Stimulated activated CD4-positive, alpha-beta T cell treated with anti-CD3 and anti-CD28 coated beads, Interleukin-1b, Interleukin-23, amount 100 ng/mL, for 48 hours (primary cell): ENCODE data around the gene PRR33.

Experiments used
- DNase-seq: peaks from one replicate; pipeline ENCODE4 v3.0.0-alpha.2; 2020

PRR33 gene

DNA sequence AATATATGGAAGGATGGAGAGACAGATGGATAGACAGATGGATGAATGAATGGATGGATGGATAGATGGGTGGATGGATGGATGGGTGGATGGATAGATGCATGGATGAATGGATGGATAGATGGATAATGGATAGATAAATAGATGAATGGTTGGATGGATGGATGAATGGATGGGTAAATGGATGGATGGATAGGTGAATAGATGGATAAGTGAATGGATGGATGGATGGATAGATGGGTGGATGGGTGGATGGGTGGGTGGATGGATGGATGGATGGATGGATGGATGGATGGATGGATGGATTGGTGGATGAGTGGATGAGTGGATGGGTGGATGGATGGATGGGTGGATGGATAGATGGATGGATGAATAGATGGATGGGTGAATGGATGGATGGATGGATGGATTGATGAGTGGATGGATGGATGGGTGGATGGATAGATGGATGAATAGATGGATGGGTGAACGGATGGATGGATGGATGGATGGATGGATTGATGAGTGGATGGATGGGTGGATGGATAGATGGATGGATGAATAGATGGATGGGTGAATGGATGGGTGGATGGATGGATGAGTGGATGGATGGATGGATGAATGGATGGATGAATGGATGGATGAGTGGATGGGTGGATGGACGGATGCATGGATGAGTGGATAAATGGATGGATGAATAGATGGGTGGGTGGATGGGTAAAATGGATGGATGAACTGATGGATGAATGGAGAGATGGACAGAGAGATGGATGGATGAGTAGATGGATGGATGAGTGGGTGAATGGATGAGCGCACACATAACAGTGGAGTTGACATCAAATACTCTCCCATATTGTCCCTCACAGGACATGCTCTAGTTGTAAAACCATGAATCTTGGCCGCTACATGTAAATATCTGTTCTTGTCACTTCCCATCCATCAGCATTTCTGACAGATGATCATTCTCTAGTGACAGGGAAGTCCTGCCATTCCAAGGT lies 30.0 kb downstream of the PRR33 start:
- DNase-seq: no peak

DNA sequence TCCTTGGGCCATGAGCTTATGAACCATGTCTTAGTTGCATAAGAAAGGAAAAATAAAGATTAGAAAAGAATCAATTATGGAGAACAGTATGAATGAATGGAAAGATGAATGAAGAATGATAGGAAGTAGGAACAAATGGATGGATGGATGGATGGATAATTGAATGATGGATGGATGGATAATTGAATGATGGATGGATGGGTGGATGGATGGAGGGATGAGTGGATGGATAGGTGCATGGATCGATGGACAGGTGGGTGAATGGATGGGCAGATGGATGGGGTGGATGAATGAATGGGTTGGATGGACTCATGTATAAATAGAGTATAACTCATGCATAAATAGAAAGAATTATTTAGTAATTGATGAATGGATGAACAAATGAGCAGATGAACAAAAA lies 31.6 kb downstream of the PRR33 start:
- DNase-seq: no peak

DNA sequence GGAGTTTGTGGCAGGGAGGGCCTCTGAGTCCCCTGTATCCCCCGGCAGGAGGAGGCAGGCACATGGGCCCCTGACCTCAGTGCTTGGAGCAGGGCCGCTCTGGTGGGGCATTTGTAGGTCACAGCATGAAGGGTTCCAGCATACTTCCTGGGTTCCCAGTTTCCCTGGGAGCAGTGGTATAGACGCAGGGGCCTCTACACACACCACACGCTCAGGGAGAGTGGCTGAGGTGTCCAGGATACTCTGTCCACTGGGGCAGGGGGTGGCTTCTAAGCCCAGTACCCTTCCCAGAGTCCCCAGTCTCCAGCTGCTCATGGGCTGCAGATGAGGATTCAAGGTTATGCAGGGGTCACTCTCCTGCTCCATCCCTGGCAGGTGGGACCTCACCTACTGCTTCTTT lies 32.7 kb downstream of the PRR33 start:
- no peak for DNase-seq

DNA sequence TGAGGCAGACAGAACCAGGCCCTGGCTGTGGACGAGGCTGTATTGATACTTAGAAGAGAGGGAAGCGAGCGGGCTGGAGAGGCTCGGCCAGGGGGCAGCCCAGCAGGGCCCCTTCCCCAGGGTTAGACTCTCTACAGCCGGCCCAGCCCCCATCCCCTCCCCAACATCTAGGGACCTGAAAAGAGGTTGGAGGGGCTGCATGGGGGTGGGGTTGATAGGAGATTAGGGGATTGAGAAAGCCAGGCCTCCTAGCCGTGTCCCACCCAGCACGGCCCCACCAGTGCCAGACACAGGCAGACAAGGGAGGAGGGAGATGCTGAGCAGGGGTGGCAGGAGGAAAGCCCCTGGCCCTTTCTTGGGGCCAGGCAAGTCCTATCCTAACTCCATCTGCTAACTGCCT lies 33.1 kb downstream of the PRR33 start:
- DNase-seq: no peak

DNA sequence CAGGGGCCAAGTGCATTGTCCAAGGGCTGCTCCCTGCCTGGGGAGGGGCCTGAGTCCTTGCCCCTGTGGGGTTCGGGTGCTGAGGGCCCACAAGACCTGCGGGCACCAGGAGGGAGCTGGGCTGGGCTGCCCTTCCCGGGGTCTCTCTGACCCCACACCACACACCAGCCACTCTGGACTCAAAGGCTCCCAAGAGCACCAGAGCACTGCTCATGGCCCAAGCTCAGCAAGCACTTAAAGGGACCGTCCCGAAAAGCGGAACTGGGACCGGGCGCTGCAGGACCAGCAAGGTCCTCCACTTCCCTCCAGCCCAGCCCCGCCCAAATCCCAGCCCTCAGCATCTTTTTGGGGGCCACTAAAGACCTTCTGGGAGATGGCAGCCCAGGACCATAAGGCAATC lies 33.5 kb downstream of the PRR33 start:
- no peak for DNase-seq

DNA sequence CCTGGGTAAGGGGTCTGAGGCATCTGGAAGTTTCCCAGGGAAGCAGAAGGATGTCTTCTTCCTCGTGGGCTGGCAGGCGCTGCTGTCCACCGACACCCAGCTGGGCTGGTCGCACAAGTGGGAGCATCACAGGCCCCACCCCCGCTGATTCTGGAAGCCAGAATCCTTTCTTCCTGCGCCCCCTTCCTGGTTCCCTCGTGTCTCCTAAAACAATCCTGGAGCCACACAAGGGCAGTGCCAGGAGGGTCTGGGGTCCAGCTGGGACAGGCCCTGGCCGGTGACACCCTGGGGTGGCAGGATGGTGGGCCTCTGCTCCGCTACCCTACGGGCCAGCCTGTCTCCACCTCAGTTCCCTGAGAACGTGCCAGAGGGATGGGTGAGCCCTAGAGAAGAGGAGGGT lies 34.6 kb downstream of the PRR33 start:
- DNase-seq: no peak

DNA sequence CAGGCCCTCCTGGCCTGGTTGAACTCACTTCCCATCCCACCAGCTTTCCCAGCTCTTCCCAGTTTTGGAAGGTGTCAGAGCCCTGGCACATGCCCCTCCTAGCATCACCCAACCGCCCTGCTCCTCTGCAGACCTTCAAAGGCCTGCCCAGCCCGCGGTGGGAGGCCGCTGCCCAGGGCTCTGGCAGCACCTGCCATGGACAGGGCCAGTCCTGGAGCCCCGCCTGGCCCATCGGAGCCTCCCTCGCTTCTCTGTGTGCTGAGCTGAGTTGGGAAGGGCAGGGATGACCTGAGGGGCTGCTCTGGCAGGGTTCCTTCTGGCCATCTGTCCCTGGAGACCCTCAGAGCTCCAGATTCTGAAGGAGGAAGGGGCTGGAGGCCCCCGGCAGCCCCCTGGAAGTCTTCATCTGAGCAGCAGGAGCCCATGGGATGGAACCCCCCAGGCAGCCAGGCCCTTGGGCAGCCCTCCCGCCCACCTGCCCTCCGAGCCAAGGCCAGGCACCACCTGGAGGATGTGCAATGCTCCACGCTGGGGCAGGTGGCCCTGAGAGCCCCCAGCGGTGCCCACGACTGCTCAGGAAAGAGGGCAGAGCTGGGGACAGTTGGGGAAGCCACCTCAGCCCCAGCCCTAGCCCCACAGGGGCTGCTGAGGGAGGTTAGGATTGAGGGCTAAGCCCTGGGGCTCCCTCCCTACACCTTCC lies 35.2 kb downstream of the PRR33 start:
- DNase-seq: no peak

DNA sequence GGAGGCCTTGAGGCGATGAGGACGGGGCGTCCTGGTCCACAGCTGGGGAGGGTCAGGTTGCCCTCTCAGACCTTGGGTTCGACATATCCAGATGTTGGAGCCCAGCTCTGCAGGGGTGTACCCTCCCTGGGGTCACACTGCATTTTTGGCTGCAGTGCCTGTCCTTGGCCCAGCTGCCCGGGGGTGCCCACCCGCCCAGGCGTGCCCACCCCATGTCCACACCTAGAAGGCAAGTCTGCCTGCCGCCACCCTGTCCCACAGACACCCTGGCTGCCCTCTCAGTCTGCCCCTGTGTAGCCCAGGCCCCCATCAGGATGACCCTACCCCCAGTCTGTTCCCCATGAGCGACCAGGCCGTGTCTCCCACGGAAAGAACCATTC lies 35.8 kb downstream of the PRR33 start:
- DNase-seq: no peak

DNA sequence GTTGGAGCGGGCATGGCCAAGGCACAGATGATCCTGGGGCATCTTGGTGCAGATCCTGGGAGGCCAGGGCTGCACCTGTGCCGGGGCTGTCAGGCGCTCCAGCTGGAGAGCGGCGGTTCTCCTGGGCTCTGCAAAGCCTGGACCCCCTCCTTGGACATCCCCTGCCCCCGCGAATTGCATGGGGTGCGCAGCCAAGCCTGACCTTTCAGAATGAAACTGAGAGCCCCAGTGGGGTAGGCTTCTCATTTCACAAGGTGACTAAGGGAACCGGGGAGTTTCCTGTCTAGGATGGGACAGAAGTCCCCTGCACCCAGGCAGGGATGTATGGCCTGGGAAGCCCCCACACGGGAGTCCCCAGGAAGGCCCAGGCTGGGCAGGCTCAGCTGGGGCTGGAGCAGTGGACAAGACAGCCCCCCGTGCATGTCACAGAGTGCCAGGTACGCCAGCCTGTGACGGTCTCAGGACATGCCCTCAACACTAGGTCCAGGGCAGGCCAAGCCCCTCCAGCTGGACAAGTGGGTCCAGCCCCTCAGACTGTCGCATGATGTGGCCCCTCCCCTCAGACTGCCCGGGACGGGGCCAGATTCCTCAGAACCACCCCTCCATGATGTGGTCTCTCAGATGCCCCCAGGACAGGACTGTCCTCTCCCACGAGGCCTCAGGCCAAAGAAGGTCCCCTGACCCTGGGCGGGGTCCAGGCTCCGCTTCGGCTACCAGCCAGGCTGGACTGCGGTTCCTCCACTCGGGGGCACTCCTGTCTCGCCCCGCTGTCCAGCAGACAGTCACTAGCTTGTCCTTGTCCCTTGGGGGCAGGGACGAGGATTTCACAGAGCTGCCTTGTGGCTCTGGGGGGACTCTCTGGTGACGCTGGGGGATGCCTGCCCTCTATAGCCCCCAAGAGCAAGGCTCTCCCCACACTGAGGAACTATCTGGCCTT lies 36.5 kb downstream of the PRR33 start:
- peak; percentile 62 for DNase-seq

DNA sequence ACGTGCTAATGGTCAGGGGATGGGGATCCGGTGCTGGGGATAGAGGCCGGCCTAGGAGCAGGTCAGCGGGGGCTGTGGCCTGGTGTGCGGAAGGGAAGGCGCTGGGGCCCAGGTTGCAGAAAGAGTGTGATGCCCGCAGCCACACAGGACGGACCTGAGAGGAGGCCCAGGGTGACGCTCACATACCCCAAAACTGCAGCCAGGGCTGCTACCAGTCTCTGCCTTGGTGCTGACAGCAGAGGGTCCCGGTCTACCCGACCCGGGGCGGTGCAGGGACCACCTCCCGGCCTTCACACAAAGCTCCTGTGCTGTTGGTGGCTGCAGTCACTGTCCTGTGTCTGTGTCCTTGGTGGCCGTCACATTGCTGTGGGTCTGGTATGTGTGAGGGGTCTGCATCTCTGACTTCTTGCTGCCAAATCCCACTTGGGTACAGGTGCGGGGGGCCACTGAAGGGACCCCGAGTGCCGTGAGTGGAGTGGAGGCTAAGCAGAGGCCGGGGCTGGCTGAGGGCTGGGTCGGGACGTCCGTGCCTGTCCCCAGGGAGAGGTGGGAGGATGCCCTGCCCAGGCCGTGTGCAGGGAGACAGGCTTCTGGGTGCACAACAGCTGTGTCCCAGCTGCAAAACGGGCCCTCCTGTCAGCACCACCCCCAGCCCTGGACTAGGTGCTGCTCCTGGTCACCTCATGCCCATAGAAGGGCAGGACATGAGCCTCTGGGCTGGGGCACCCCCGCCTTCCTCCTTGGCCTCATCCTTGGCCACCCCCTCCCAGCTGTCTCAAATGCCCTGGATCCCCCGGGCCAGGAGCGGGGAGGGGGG lies 37.4 kb downstream of the PRR33 start:
- no peak for DNase-seq

DNA sequence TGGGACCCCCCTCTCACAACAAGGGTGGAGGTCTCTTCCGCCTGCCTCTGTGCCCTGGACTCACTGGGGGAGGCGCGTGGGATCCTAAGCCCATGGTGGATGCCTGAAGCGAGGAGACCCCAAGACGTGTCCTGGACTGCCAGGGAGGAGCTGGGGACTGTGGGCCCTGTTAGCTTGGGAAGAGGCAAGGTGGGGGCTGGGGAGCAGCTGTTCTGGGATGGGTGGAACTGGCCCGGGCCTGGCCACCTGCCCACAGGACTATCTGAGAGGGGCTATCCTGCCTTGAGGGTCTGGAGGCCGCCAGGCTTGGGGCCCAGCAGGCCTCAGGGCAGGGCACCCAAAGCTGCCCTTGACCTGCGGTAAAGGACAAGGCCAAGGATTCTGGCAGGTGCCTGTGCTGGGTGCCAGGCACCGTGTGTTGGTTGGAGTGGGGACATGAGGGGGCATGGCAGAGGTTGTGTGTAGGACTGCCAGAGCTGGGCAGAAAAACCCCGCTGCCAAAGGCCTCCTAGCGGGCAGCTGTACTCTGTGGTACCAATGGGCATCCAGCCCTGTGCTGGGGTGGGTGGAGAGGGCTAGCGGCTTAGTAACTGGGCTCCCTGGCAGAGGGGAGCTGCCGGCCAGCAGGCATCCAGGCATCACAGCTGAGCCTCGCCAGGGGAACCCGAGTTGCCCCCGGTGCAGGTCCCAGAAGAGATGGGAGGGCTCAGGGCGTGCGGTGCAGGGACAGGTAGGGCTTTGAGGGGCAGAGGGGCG lies 38.1 kb downstream of the PRR33 start:
- DNase-seq: no peak

DNA sequence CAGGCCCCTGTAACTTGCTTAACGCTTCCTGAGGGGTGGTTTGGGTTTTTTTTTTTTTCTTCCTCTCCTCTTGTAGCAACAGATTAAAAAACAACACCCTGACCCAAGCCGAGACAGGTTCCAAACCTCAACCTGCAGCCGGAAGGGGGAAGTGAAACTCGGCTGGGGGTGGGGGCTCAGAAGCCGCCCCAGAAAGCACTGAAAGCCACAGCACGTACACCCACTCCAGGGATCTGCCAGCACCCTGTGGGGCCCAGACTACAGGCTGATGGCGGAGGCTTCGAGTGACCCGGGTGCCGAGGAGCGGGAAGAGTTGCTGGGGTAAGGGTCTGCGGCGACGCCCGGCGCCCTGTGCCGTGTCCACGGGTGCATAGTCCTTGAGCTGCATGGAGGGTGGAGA lies 38.8 kb downstream of the PRR33 start, which contains the start of gene LSP1:
Gene LSP1 (plus strand): TSS at position 208 of the 400 bp plus-strand sequence. CDS start 61 bp downstream, at position 269.
- DNase-seq: peak; percentile 81

DNA sequence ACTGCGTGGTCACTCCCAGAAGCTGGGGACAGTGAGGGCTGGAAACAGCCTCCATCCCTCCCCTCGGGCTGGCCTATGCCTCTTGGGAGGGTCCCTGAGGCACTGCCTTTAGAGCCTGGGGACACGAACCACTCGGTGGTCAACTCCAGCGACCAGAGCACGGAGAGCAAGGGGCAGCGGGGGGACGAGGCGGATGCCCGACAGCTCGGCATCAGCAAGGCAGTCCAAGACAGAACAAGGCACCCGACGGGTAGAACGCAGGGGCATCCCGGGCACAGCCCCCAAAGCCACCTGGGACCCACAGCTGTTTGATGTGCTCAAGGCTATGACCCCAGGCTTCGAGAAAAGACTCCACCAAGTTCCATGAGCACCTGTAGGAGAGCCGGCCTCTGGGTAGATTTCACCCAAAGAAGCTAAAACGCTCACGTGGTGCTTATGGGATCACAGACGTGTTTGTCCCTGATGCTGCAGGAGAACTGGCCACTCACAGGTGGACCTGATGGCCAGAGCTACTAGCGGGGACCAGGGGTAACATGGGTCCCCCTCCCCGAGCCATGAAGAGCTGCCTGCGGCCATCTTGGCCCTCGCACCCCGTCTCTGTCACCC lies 39.3 kb downstream of the PRR33 start:
- DNase-seq: no peak

DNA sequence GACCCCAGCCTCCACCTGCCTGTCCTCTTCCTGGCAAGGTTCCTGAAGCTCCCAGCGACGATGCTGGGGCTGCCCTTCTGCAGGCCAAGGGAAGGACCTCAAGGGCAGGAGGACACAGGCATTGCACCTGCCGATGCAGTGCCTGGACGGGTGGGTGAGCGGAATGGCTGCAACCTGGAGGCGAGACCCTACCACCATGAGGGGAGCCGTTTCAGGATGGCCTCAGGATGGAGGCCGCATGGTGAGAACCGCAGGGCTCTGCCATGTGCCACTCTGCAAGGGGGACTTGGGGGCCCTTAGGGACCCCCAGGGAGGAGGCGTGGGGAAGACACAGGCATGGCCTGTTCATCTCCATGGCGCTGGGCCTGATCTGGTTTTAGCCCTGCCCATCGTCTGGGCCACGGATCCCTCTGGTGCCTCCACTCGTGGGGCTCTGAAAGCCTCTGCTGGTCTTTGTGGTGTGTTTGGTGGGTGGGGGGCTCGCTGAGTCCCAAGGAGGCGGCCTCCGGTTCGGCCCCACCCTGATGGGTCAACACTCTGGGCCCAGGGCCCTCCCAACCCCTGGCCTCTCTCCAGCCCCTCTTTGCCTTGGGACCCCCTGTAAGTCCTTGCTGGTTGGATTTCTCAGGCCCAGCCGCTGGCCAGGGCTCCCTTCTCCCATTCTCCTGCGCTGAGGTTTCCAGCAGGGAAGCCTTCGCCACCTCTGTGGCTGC lies 40.1 kb downstream of the PRR33 start:
- DNase-seq: no peak

DNA sequence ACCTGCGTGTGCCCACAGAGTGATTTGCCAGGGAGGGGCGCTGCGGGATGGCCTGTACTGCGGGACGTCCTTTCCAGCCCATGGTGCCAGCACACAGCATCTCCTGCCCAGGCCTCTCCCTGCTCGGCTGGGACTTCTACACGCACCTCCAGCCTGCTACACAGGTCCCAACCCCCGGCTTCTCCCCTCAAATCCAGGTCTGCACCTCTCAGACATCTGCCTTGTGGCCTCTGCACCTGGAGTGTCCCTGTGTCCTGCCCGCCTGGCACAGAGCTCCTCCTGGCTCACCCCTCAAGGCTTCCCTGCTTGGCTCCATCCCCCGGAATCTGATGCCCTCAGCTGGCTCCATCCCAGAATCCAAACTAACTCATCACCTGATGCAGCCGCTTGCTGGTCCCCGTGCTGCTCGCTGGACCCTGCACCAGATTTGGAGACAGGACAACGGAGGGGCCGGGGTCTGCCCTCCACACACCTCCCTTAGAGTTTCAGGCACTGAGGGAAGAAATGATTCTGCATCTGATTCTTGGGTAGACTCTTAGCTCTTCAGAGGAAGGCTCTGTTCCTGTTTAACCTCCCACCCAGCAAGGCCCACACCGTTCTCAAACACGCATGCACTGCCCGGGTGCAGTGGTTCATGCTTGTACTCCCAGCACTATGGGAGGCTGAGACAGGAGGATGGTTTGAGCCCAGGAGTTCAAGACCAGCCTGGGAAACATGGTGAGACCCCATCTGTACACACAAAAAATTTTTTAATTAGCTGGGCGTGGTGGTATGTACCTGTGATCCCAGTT lies 42.9 kb downstream of the PRR33 start:
- DNase-seq: no peak

DNA sequence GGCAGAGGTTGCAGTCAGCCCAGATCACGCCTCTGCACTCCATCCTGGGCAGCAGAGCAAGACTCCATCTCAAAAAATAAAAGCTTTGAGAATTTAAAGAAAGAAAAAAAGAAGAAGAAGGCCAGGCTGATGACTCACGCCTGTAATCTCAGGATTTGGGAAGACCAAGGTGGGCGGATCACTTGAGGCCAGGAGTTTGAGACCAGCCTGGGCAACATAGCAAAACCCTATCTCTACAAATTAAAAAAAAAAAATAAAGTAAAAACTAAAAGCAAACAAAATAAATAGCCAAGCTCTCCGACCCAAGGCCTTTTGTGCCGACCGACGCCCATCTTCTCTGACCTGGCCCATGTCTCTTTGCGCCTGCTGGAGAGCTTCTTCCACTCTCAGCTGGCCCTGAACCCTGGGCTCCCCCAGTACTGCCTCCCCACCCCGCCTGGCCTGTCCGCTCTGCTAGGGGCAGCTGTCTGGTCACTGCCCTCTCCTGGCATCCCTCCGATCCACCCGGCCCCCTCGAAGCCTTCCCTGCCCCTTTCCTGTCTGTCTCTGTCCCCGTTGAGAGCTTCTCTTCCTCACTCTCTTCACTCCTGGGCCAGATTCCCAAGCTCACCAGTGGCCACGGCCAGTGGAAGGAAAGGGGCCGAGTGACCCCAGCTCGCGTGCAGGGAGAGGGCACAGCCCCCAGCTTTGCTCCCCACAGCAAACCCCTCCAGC lies 43.6 kb downstream of the PRR33 start:
- DNase-seq: no peak

DNA sequence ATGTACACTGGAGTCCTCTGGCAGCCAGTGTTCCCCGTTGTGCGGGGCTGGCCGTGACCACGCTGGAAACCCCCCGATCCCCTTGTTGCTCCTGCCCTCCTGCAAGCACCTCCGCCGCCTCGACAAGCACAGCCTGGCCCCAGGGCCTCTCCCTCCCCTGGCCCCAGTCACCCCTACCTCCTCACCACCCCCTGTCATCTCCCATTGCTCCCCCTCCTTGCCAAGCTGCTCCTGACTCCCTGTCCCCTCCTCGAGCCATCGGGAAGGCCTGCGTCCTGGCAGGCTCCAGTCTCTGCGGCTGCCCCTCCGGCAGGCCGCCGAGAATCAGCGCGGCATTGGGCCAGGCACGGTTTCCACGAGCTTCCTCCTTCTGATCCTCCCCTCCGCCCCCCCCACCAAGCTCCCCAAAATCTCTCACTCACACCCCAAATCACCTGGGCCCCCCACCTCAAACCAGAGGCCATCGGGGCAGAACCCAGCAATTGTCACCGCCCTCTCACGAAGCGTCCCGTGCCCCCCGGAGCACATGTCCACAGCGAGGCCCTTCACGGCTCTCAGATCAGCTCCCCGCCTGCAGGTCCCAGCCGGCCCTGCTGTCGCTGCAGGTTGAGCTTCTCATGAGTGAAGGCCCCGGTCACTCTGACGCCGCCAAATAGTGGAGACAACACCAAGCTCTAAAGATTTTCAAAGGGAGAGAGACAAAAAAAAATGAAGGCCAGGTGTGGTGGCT lies 44.5 kb downstream of the PRR33 start:
- DNase-seq: no peak

DNA sequence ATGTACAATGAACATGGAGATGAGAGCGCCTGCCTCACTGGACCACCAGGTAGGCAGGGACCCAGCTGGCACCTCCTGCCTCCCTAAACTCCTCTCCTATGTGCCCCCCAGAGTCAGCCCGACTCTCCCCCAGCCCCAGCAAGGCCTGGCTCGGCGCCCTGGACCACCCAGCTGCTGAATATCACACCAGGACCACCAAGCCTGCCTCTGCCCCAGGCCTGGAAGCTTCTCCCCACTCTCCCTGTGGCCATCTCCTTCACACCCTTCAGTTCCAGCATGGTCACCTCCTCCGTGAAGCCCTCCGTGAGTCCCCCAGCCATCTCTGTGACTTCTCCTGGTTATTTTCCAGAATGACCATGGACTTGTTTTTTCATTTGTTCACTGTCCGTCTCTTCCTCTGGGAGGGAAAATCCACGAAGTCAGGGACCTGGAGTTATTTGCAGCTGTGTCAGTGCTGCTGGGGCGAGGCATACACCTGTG lies 45.2 kb downstream of the PRR33 start:
- no peak for DNase-seq
